Measurements from ENCODE around the gene ARID1A. TPM values are rescaled to one million over a fixed set of nuclear protein-coding genes. Genes with fewer than 3 reads are reported as not detected.

The ARID1A gene
- total and polyA plus RNA-seq, 4 donors, result 12.2 to 31.9 (median 20.2) TPM

DNA sequence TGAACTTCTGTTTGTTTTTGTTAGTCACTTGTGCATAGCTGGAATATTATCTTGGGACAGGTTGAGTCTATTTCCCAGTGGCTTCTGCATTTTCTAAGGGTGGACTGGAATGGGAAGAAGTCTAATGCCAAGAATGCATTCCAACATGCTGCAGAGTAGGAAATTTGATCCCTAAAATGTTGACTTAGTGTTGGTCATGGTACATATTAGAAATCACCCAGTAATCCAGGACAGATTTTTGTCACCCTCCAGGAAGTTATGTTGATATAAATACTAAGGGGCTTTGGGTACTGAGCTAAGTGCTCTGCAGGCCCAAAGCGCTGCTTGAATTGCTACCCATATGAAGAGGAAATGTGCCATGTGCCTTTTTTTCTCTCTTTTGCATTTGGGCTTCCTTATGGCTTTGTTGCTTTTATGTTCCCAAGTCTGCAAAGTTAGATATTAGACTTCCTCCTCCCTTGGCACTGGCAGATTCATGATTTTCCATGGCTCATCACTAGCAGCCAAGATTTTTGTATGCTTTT is 10.0 kb downstream of the ARID1A start:
- no peaks in the 10 kb centered on the region for H3K27me3 ChIP-seq (ENCODE audit: control insufficient read depth in 4 of 4, insufficient read depth in 4 of 4, low read length in 3 of 4)
- H3K27ac ChIP-seq (ENCODE audit: low read depth in 1 of 2, low read length in 2 of 2), result peak overlapping the region; percentile 77 to 84
- H3K9me3 ChIP-seq (ENCODE audit: control insufficient read depth in 4 of 4, low read length in 3 of 4), result no peaks in the 10 kb centered on the region
- H3K9ac ChIP-seq (ENCODE audit: low read depth in 1 of 2, low read length in 2 of 2), result peak overlapping the region in 1 of 2 donors; percentile 32
- WGBS, result 68% methylated on average over 1 of the region's 1 CpG
- DNase-seq (ENCODE audit: low spot score), result no peak
- peaks cover 0 to 5% (median 2%) of the 10 kb centered on the region in 4 donors for H3K36me3 ChIP-seq (ENCODE audit: control insufficient read depth in 4 of 4, insufficient read depth in 3 of 4, low read depth in 1 of 4, low read length in 3 of 4)
- peaks cover 23 to 59% (median 49%) of the 10 kb centered on the region in 4 donors for H3K4me1 ChIP-seq (ENCODE audit: control insufficient read depth in 4 of 4, insufficient read depth in 4 of 4, low read length in 3 of 4)
- TF ChIP-seq JUND (IDR thresholded peaks at IDR 0.05) (no peak), GABPA (IDR thresholded peaks at IDR 0.05 in 1 of 2, conservative IDR thresholded peaks at IDR 0.05 in 1 of 2) (no peak), RXRA (IDR thresholded peaks at IDR 0.05) (no peak), TAF1 (conservative IDR thresholded peaks at IDR 0.05) (no peak), YY1 (IDR thresholded peaks at IDR 0.05) (no peak), HNF4G (IDR thresholded peaks at IDR 0.05) (no peak), RAD21 (IDR thresholded peaks at IDR 0.05) (no peak), HNF4A (conservative IDR thresholded peaks at IDR 0.05) (no peak), FOXA1 (IDR thresholded peaks at IDR 0.05) (no peak), EGR1 (IDR thresholded peaks at IDR 0.05; ENCODE audit: low read depth in 2 of 2) (no peak), SP1 (IDR thresholded peaks at IDR 0.05) (no peak), ZBTB33 (IDR thresholded peaks at IDR 0.05) (no peak), MAX (IDR thresholded peaks at IDR 0.05) (no peak), FOXA2 (IDR thresholded peaks at IDR 0.05) (no peak)
- TF ChIP-seq, protein P1, sequence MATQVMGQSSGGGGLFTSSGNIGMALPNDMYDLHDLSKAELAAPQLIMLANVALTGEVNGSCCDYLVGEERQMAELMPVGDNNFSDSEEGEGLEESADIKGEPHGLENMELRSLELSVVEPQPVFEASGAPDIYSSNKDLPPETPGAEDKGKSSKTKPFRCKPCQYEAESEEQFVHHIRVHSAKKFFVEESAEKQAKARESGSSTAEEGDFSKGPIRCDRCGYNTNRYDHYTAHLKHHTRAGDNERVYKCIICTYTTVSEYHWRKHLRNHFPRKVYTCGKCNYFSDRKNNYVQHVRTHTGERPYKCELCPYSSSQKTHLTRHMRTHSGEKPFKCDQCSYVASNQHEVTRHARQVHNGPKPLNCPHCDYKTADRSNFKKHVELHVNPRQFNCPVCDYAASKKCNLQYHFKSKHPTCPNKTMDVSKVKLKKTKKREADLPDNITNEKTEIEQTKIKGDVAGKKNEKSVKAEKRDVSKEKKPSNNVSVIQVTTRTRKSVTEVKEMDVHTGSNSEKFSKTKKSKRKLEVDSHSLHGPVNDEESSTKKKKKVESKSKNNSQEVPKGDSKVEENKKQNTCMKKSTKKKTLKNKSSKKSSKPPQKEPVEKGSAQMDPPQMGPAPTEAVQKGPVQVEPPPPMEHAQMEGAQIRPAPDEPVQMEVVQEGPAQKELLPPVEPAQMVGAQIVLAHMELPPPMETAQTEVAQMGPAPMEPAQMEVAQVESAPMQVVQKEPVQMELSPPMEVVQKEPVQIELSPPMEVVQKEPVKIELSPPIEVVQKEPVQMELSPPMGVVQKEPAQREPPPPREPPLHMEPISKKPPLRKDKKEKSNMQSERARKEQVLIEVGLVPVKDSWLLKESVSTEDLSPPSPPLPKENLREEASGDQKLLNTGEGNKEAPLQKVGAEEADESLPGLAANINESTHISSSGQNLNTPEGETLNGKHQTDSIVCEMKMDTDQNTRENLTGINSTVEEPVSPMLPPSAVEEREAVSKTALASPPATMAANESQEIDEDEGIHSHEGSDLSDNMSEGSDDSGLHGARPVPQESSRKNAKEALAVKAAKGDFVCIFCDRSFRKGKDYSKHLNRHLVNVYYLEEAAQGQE (IDR thresholded peaks at IDR 0.05), result no peak
- TF ChIP-seq, protein P2, sequence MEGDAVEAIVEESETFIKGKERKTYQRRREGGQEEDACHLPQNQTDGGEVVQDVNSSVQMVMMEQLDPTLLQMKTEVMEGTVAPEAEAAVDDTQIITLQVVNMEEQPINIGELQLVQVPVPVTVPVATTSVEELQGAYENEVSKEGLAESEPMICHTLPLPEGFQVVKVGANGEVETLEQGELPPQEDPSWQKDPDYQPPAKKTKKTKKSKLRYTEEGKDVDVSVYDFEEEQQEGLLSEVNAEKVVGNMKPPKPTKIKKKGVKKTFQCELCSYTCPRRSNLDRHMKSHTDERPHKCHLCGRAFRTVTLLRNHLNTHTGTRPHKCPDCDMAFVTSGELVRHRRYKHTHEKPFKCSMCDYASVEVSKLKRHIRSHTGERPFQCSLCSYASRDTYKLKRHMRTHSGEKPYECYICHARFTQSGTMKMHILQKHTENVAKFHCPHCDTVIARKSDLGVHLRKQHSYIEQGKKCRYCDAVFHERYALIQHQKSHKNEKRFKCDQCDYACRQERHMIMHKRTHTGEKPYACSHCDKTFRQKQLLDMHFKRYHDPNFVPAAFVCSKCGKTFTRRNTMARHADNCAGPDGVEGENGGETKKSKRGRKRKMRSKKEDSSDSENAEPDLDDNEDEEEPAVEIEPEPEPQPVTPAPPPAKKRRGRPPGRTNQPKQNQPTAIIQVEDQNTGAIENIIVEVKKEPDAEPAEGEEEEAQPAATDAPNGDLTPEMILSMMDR (IDR thresholded peaks at IDR 0.05; ENCODE audit: low read depth, low read length, missing input control), result no peak
- TF ChIP-seq, protein P3, sequence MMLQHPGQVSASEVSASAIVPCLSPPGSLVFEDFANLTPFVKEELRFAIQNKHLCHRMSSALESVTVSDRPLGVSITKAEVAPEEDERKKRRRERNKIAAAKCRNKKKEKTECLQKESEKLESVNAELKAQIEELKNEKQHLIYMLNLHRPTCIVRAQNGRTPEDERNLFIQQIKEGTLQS (IDR thresholded peaks at IDR 0.05), result no peak
- H3K4me3 ChIP-seq (ENCODE audit: low read depth in 1 of 3, low read length in 3 of 3), result no peak overlapping the region
